IPS-NIHi7 (cell line): Measurements from ENCODE around the gene RHO.
A peak's percentile ranks its signal among the peaks of the same experiment; 100 is the strongest.

Experiments used
- DNase-seq: peaks from one replicate; pipeline ENCODE4 v3.0.0; 2012; ENCODE audit warnings: mixed read lengths; ENCODE audit errors: extremely low spot score

RHO gene

DNA sequence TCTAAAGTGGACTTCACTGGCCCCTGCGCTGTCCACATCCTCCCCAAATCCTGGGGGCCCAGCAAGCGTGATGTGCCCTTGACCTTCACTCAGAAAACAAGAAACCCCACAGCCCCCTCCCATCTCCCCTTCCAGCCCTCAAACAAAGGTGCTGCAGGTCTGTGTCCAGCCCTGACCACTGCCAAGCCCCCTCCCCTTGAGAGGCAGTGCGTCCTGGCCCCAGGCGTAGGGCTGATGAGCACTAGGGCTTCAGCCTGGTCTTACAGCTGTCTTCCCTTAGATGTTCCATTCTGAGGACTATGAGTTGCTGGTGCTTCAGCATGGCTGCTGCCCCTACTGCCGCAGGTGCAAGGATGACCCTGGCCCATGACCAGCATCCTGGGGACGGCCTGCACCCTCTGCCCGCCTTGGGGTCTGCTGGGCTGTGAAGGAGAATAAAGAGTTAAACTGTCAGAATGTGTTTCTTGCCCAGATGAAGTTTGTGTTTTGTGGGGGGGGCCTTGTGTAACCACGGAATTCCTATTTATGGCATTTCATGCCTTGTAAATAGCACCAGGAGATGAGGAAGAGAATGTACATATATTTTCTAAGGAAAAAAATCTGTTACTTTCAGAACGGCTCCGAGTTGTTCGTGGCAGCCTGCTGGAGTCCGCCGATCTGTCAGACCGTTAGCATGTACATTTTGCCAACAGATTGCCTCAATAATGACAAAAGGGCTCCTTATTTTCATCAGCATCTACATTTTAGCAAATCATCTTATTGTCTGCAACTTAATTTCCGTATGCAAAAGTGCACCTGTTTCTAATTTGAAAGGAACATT, 8.3 kb upstream of the RHO start:
- no peak for DNase-seq

- DNase-seq: no peak
Measured at GRCh38 chr3:129520960-129521359, 7.5 kb upstream of the RHO start.

DNA sequence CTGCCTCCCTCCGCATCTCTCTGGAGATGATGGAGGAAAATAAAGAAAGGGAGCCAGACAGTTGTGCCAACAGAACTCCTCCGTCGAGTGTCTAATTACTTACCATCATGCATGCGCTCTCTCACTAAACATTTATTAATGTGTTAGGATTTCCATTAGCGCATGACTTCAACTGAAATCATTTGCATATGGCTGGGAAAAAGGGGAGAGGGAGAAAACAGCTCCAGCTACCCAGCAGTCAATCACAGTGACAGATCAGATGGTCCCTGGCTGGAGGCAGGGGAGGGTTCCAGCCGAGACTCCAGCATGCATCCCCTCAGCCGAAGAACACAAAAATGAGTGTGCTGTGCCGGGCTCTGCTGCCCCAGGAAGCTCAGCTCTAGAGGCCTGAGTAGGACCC, 6.8 kb upstream of the RHO start:
- no peak for DNase-seq

GRCh38 chr3:129522953-129523352, 5.5 kb upstream of the RHO start:
- DNase-seq: no peak

GRCh38 chr3:129524081-129524480, 4.4 kb upstream of the RHO start:
- no peak for DNase-seq

DNA sequence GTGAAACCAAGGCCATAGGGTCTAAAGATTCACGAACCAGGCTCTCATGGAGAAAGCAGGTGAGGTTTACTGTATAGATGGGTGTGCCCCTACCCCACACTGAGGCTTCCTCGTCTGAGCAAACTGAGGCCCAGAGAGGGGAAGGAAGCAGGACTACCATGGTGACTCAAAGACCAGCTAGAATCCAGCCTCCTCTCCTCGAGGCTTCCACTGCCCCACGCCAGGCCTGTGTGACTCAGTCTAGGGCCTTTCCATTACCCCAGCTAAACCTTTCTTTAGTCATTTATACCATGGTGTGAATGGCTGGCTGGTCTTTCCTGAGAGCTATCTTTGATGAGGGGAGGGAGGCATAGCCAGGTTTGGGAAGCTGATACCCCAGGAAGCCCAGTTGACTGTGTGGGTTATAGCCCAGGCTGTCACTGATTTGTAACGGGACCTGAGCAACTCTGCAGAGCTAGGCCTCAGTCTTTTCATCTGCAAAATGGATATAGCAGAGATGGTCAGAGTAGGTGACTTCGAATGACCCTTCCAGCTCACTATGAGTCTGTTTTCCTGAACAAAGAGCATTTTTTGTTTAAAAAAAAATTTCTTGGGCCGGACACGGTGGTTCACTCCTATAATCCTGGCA, 3.0 kb upstream of the RHO start:
- no peak for DNase-seq

DNA sequence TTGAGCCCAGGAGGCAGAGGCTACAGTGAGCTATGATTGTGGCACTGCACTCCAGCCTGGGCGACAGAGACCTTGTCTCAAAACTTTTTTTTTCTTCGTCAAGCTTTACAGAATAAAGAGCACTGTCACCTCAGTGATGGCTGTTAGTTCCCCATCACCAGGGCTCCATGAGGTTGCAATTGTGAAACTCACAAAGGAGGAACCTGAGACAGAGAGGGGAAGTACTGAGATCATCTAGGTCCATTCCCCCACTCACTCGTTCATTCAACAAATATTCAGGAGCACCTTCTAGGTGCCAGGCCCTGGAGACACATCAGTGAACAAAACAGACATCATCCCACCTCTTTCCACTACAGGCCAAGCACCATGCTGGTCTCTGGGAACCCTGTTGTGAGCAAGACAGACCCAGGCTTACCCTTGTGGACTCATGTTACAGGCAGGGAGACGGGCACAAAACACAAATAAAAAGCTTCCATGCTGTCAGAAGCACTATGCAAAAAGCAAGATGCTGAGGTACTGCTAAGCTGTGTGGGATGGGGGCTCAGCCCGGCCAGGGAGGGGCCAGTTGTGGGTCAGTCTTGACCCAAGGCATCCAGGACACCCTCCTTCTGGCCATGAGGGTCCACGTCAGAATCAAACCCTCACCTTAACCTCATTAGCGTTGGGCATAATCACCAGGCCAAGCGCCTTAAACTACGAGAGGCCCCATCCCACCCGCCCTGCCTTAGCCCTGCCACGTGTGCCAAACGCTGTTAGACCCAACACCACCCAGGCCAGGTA, 2.1 kb upstream of the RHO start:
- no peak for DNase-seq

- DNase-seq: no peak
Measured at GRCh38 chr3:129527262-129527661, 1.2 kb upstream of the RHO start.

DNA sequence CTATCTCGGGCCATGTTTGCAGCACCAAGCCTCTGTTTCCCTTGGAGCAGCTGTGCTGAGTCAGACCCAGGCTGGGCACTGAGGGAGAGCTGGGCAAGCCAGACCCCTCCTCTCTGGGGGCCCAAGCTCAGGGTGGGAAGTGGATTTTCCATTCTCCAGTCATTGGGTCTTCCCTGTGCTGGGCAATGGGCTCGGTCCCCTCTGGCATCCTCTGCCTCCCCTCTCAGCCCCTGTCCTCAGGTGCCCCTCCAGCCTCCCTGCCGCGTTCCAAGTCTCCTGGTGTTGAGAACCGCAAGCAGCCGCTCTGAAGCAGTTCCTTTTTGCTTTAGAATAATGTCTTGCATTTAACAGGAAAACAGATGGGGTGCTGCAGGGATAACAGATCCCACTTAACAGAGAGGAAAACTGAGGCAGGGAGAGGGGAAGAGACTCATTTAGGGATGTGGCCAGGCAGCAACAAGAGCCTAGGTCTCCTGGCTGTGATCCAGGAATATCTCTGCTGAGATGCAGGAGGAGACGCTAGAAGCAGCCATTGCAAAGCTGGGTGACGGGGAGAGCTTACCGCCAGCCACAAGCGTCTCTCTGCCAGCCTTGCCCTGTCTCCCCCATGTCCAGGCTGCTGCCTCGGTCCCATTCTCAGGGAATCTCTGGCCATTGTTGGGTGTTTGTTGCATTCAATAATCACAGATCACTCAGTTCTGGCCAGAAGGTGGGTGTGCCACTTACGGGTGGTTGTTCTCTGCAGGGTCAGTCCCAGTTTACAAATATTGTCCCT, 1.2 kb downstream of the RHO start:
- DNase-seq: no peak

GRCh38 chr3:129530251-129530791, 1.9 kb downstream of the RHO start:
- peak; percentile 75 for DNase-seq

GRCh38 chr3:129530821-129531220, 2.4 kb downstream of the RHO start:
- DNase-seq: no peak

GRCh38 chr3:129531699-129532098, 3.3 kb downstream of the RHO start:
- DNase-seq: no peak

GRCh38 chr3:129532261-129532660, 3.8 kb downstream of the RHO start:
- DNase-seq: no peak

DNA sequence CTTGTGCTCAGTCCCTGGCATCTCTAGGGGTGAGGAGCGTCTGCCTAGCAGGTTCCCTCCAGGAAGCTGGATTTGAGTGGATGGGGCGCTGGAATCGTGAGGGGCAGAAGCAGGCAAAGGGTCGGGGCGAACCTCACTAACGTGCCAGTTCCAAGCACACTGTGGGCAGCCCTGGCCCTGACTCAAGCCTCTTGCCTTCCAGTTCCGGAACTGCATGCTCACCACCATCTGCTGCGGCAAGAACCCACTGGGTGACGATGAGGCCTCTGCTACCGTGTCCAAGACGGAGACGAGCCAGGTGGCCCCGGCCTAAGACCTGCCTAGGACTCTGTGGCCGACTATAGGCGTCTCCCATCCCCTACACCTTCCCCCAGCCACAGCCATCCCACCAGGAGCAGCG, 5.0 kb downstream of the RHO start:
- DNase-seq: no peak

- peak; percentile 58 for DNase-seq
Measured at GRCh38 chr3:129534428-129535027, 6.1 kb downstream of the RHO start.

GRCh38 chr3:129535075-129535474, 6.6 kb downstream of the RHO start:
- no peak for DNase-seq

GRCh38 chr3:129536374-129536667, 7.9 kb downstream of the RHO start:
- no peak for DNase-seq

- DNase-seq: no peak
Measured at GRCh38 chr3:129536804-129537203, 8.4 kb downstream of the RHO start.

GRCh38 chr3:129539206-129539605, 10.8 kb downstream of the RHO start:
- DNase-seq: no peak

- DNase-seq: no peak
Measured at GRCh38 chr3:129540776-129541516, 12.5 kb downstream of the RHO start.

GRCh38 chr3:129542747-129543146, 14.3 kb downstream of the RHO start:
- DNase-seq: no peak
